HG02943 (cell line): ENCODE results near the gene HCFC1R1.
"Not testable (repeated sequence)": the region's sequence is repeated elsewhere in the genome, so short reads cannot be mapped to it uniquely, and the experiment has no call there.

Experiments
- ATAC-seq: cut with Tn5 transposase; IDR thresholded peaks from one replicate; pipeline ENCODE4 v1.9.1; 2021; ENCODE audit warnings: mild to moderate bottlenecking, low read depth, moderate library complexity; ENCODE audit not compliant: unreplicated experiment

HCFC1R1 gene, protein sequence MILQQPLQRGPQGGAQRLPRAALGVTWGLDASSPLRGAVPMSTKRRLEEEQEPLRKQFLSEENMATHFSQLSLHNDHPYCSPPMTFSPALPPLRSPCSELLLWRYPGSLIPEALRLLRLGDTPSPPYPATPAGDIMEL

DNA sequence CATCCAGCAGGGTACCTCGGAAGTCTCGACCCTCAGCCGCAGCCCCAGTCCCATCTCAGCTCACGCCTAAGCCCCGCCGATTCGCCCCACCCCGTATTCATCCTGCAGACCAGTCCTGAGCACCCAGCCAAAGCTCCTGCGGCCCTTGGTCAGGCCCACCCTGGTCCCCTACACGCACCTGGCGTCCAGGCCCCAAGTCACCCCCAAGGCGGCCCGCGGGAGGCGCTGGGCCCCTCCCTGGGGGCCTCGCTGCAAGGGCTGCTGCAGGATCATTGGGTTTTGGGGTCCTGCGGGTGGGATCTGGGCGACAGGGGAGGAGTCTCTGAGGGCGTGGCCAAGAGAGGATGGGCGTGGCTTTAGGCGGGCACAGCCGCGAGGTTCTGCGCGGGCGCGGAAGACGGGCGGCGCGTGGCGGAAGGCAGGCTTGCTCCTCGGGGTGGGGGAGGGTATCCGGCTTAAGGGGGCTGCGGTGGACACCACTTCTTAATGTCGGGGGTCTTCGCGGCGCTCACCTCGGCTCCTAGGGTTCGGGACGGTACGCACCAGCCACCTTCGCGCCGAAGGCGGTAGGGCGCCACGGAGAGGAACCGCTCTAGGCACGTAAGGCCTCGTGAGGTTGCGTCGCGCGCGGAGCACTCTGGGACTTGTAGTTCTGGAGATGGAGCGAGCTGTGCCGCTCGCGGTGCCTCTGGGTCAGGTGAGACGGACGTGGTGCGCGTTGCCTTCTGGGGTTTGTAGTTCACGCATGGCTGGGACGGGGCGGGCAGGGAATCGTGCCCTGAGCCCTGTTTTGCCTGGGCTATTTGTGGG lies at the start of gene HCFC1R1, which contains the start of gene THOC6:
TSS of gene HCFC1R1 (minus strand) at position 274 of the 810 bp plus-strand sequence. CDS start at position 273, 1 bp downstream.
TSS of gene THOC6 (plus strand) at position 367 of the 810 bp plus-strand sequence. CDS start at position 659, 292 bp downstream.
- peak; percentile 70 for ATAC-seq

DNA sequence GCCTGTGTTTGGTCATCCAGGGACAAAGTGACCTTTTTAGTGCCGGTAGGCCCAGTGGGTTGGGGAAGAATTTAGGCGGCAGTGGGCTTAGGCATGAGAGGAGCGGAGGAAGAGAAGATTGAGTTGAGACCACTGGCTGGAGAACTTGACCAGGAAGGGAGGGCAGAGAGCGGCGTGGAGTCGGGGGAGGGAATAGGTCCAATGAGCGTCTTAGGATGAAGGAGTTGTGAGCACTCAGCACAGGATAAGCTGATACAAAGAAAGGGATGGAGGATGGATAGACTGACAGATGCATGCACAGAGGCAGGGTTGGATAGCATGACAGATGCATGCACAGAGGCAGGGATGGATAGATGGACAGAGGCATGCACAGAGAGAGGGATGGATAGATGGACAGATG lies 49.7 kb upstream of the HCFC1R1 start:
- no peak for ATAC-seq

- not testable (repeated sequence) for ATAC-seq
Observed at GRCh38 chr16:3072576-3073263, 49.0 kb upstream of the HCFC1R1 start.

GRCh38 chr16:3072148-3072547 lies 48.4 kb upstream of the HCFC1R1 start:
- not testable (repeated sequence) for ATAC-seq

DNA sequence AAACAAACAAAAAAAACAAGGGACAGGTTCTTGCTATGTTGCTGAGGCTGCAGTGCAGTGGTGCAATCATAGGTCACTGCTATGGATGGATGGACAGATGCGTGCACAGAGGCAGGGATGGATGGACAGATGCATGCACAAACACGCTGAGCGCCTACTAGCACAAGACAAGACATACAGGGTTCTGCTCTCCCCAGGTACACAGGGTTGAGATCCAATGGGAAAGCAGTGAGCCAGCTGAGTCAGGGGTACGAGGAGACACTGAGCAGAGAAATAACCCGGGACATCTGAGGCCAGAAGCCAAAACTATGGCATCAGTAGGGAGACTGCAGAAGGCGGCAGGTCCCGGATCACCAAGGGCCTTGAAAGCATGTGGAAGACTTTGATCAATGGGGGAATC lies 47.9 kb upstream of the HCFC1R1 start:
- ATAC-seq: no peak

DNA sequence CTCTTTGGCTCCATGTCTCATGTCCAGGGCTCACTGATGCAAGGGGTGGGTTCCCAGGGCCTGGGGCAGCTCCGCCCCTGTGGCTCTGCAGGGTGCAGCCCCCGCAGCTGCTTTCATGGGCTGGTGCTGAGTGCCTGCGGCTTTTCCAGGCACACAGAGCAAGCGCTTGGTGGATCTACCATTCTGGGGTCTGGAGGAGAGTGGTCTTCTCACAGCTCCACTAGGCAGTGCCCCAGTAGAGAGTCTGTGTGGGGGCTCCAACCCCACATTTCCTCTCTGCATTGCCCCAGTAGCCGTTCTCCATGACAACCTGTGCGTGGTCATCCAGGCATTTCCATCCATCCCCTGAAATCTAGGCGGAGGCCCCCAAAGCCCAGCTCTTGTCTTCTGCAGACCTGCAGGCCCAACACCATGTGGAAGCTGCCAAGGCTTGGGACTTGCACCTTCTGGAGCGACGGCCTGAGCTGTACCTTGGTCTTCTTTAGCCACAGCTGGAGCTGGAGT lies 46.9 kb upstream of the HCFC1R1 start:
- no peak for ATAC-seq

DNA sequence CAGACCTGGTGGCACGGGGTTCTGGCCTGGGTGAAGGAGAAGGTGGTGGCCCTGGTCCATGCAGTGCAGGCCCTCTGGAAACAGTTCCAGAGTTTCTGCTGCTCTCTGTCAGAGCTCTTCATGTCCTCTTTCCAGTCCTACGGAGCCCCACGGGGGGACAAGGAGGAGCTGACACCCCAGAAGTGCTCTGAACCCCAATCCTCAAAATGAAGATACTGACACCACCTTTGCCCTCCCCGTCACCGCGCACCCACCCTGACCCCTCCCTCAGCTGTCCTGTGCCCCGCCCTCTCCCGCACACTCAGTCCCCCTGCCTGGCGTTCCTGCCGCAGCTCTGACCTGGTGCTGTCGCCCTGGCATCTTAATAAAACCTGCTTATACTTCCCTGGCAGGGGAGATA lies 45.4 kb upstream of the HCFC1R1 start:
- not testable (repeated sequence) for ATAC-seq

DNA sequence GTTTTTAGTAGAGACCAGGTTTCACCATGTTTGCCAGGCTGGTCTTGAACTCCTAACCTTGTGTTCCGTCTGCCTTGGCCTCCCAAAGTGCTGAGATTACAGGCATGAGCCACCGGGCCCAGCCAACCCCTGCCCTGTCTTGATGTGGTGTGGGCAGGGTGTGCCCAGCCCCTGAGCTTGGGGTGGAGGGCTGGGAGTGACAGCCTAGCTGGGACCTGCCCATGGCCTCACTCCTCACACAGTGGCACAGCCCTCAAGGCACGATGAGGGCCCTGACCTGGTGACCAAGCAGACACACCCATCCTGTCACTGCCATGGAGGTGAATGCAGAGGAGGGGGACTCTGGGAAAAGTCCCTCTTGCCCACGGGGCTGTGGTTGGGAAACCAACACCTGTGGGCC lies 44.7 kb upstream of the HCFC1R1 start:
- no peak for ATAC-seq

- no peak for ATAC-seq
Observed at GRCh38 chr16:3066440-3066748, 42.7 kb upstream of the HCFC1R1 start.

DNA sequence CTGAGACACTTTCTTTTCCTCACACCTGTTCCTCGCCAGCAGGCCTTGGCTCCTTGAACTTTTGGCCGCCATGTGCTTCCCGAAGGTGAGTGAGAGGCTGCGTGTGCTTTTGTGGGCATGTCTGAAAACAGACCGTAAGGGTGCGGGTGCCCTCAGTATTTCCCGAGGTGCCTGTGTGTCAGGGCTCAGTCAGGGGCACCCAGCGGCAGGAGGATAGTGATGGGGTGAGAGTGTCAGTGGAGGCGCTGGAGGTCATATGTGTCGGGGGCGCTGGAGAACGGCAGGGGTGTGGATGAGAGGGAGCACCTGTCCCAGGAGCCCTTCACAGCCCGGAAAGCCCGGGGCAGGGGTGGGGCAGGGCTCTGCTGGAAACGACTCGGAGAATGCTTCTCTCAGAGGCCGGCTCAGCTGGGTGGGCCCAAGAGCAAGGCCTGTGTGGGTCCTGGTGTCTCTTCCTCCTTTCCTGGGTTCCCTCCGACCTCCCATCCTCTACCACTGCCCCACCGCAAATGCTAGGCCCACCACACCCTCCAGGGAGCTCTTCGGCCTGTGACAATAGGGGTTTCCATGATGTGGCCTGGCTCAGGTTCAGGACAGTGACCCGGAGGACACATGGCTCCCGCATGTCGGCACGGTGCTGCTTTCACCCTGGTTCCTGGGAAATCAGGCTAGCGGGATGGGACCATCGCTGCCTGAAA lies 42.1 kb upstream of the HCFC1R1 start:
- no peak for ATAC-seq

DNA sequence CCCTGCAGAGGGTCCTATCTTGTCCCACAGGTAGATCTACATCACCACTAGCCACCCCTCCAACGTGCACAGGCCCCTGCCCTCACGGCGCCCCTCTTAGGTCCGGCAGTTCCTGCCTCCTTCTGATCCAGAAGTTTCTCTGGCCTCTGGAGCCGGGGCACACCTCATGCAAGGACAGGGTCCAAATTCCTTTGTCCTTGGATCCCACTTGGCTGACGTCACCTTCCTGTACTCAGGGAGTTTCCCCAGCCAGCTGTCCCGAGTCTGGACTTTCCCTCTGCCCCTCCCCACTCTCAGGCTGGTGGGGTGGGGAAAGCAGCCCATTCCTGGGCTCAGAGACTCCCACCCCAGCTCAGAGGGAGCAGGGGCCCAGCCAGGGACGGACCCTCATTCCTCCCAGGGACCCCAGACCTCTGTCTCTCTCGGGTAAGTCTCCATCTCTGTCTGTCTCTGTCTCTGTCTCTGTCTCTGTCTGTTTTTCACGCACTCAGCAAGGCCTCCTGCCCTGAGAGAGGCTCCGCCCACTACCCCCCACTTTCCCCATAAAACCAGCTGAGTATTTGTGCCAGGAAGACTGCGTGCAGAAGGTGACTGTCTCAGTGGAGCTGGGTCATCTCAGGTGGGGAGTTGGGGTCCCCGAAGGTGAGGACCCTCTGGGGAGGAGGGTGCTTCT lies 41.5 kb upstream of the HCFC1R1 start, which contains the start of gene IL32:
TSS of gene IL32 (plus strand) at position 572 of the 673 bp plus-strand sequence. CDS start 172 bp downstream, outside the sequence.
- ATAC-seq: no peak

- ATAC-seq: no peak
Observed at GRCh38 chr16:3063625-3064386, 40.1 kb upstream of the HCFC1R1 start.

- ATAC-seq: no peak
Observed at GRCh38 chr16:3062553-3062952, 38.8 kb upstream of the HCFC1R1 start.

GRCh38 chr16:3060339-3061127 lies 36.8 kb upstream of the HCFC1R1 start:
- no peak for ATAC-seq

GRCh38 chr16:3059723-3060242 lies 36.0 kb upstream of the HCFC1R1 start:
- no peak for ATAC-seq

DNA sequence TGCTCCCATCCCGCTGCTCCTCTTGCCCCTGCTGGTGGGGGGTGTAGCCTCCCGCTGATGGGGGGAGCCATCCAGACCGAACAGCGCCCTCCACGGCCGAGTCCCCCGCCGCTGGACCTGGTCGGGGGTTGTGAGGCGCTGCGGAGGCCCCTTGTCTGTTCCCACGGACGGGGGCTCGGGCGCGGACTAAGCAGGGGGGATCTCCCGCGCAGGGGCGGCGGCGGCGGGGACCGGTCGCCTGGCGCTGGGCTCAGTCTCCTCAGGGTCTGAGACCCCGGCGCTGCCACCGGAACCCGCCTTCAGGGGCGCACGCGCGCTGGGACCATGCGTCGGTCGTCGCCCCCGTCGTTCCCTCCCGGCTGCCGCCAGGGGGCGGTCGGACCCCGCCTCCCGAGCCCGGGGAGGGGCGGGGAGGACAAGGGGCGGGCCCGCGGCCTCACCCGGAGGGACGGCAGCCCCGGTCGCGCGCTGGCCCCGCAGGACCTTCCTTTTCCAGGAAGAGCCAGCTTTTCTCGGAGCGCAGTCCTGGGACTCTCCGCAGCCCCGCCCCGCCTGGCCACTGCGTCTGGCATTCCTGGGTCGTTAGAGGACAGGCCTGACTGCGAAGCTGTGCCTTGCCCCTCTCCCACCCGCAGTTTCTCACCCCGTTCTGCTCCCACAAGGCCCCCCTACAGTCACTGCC lies 35.4 kb upstream of the HCFC1R1 start:
- peak; percentile 59 for ATAC-seq

DNA sequence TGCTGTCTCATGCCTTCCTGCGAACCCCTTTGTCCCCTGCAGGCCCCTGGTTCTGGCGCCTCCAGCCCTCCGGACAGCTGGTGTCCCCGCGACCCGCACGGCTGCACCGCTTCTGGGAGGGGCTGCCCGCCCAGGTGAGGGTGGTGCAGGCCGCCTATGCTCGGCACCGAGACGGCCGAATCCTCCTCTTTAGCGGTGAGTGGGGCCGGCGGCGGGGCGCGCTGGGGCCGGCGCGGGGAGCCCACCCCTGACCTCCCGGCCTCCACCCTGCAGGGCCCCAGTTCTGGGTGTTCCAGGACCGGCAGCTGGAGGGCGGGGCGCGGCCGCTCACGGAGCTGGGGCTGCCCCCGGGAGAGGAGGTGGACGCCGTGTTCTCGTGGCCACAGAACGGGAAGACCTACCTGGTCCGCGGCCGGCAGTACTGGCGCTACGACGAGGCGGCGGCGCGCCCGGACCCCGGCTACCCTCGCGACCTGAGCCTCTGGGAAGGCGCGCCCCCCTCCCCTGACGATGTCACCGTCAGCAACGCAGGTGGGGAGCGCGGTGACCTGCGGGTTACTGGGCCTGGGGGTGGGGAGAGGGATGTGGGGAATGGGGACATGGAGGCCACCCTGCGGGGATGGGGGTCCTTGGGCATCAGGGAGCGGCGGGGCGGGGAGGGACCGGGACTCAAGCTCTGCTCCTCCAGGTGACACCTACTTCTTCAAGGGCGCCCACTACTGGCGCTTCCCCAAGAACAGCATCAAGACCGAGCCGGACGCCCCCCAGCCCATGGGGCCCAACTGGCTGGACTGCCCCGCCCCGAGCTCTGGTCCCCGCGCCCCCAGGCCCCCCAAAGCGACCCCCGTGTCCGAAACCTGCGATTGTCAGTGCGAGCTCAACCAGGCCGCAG lies 34.6 kb upstream of the HCFC1R1 start:
- ATAC-seq: peak; percentile 25
